HG03342 (cell line): Measurements from ENCODE around the gene ATP1A2.
"Not testable (repeated sequence)": the region's sequence is repeated elsewhere in the genome, so short reads cannot be mapped to it uniquely, and the experiment has no call there.

Source experiments
- ATAC-seq: cut with Tn5 transposase; IDR thresholded peaks from one replicate; pipeline ENCODE4 v1.9.1; 2021; ENCODE audit warnings: mild to moderate bottlenecking, moderate library complexity; ENCODE audit not compliant: unreplicated experiment

ATP1A2 gene

GRCh38 chr1:160099716-160100375 lies 15.7 kb upstream of the ATP1A2 start:
- ATAC-seq, result no peak

DNA sequence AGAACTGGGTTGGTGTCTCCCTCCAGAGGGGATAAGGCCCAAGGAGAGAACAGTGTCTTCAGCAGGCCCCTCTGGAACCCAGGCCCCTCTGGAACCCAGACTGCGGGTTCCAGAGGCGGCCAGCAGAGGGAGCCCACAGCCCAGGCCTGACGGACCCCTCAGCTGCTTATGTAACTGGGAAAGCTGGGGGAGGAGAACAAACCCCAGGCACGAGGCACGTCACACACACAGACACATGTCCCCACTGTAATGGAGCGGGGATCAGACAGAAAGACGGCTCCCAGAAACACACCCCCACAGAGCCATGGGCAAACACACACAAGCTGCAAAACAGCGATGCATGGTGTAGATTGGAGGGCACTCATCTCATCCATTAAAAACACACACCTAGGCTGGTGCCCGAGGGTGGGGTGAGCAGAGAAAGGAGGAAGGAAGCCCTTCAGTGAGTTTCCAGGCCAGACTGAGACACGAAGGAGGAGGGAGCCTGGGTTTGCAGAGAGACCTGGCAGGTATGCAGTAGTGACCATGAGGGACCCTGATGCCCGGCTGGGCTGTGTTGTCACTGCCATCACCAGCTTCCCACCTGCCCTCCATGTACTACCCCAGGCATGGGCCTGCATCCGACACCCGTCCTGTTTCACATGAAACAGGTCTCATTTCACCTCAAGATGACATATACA lies 14.4 kb upstream of the ATP1A2 start:
- ATAC-seq, result no peak

DNA sequence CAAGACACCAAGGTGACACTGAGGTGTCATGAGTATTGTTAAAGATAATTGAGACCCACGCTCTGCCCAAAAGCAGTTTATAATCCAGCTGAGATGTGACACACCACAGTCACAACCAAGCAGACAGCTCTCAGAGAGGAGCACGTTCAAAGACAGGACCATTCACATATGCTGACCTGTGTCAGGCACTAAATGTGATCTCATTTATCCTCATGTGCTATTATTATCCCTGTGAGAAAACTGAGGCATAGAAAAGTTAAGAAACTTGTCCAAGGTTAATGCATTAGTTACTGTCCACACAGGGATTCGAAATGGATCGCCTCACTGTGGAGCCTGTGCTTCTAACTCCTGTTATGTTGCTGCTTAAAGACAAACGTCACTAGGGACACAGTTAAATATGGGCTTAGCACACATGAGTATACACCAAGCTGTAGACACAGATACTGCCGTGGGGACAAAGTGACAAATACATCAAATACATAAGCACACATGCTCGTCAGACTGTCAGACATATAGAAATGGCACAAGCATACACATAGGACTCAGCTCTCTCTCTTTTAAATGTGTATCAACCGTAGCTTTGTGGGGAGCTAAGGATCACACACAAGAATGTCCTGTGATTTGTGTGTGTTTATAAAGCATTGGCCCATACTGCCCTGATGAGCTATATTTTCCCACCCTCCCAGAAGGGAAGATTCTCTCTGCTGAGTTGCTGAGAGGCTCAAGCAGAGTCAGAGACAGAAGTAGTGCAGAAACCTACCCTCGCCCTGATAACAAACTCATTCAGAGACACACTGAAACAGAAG lies 13.6 kb upstream of the ATP1A2 start:
- ATAC-seq, result no peak

DNA sequence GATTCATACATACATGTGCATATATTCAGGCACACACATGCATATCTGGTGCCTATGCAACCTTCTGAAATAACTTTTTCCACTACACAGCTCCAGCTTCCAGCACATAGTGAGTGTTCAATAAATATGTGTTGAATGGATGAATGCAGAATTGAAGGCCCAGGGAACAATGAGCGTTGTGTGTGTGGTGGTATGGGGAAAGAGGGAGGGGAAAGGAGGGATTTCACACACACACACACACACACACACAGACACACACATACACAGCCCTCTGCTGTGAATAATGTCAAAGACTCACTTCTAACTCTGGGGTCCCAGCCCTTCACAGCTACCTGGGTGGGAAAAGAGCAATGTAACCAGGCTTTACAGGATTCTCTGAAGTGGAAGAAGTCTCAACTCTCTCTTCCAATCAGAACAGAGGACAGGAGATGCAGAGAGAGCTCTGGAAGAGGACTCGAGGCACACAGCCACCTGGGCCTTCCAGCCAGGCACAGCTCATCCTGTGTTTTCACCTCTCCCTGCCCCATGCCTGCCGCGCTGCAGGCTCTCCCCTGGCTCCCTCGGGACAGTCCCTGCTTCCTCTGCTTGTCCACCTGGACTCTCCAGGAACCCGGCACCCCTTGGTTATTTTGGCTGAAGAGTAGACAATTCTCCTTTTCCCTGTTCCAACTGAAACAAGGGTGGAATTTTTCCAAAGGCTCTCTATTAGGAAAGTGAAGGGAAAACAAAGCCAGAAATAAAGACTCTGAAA lies 11.7 kb upstream of the ATP1A2 start:
- no peak for ATAC-seq

DNA sequence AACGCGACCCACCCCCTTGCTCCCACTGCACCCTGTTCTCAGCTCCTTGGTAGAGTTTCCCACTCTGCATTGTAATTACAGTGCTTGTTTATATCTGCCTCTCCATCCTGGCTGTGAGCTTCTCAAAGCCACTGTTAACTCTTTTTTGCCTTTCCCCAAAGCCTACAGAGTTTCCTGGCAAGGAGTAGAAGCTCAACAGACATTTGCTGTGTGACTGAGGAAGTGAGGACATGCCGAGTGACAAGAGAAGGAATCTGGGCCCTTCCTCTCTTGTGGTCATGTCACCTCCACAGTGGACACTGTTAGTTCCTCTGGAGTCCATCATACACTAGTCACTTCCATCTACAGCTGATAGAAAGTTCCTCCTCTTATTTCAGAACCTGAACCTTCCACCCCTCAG lies 11.1 kb upstream of the ATP1A2 start:
- no peak for ATAC-seq

- no peak for ATAC-seq
Measured at GRCh38 chr1:160105155-160105554, 10.4 kb upstream of the ATP1A2 start.

GRCh38 chr1:160107512-160107911 lies 8.0 kb upstream of the ATP1A2 start:
- no peak for ATAC-seq

- no peak for ATAC-seq
Measured at GRCh38 chr1:160108888-160109662, 6.5 kb upstream of the ATP1A2 start.

- ATAC-seq, result no peak
Measured at GRCh38 chr1:160109686-160110085, 5.9 kb upstream of the ATP1A2 start.

GRCh38 chr1:160111462-160111861 lies 4.1 kb upstream of the ATP1A2 start:
- not testable (repeated sequence) for ATAC-seq

DNA sequence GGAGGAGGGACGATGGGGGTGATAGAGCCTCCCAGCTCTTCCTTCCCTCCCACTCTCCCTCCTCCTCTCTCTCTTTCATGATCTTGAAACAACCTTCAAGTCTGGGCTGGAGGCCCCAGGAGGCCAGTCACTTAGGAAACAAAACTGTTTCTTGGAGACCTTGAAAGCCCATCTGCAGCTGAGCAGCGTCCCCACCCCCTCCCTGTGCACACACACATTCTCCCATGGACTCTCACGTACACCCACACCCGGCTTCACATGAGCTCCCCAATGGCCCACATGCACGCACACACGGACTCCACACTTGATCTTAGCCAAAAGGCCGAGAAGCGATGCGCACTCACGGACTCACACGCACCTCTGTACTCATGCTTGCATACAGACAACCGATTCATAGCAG lies 3.2 kb upstream of the ATP1A2 start:
- ATAC-seq, result no peak

DNA sequence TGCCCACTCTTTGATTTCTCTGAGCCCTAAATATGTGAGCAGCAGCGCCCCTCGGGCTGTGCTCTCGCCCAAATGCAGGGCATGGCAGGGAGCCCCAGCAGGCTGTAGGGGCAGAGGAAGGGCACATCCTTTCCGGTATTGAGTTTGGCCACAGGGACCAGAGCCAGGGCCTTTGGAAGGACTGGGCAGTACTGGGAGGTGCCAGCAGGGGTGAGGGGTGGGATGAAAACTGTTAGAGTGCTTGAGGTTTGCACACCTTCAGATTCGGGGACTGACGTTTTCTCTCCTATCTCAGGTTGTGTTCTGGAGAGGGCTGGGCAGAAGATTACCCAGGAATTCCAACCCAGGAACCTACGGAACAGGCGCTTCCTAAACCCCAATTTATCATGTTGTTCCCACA lies 2.2 kb upstream of the ATP1A2 start:
- no peak for ATAC-seq

DNA sequence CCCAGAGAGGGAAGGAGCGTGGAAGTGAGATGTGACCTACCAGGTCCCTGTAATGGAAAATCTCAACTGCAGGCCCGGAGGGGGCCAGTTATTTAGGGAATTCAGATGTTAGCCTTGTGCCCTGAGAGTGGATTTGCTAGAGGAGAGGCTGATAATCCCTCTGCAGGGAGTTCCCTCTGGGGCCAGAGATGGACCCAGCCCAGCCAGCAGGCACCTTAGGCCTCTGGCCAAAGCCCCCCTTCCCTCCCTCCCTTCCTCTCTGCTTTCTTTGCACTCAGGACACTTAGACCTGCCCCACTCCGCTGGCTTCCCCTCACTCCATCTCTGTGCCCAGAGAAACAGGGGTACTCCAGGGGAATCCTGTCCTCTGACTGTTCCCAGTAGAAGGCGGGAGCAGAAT lies 1.5 kb upstream of the ATP1A2 start:
- no peak for ATAC-seq

GRCh38 chr1:160116283-160117147 lies 956 bp downstream of the ATP1A2 start:
- ATAC-seq, result no peak

DNA sequence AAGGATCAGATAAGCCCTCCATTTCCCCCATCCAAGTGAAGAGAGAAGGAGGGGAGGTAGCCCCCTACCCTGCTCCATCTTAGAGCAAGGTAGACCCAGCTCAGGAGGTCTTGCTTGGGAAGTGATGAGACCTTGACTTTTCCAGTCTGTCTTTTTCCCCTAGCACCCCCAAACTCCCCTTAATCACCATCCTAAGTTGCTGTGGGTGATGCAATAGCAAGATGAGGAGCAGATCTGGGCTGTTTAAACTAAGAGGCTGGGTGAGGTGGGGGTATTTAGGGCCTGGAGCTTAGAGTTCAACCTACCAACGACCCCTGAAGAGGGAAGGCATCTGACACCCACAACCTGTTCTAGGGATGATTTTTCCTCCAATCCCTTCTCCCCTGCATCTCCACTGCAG lies 1.7 kb downstream of the ATP1A2 start:
- ATAC-seq, result no peak

DNA sequence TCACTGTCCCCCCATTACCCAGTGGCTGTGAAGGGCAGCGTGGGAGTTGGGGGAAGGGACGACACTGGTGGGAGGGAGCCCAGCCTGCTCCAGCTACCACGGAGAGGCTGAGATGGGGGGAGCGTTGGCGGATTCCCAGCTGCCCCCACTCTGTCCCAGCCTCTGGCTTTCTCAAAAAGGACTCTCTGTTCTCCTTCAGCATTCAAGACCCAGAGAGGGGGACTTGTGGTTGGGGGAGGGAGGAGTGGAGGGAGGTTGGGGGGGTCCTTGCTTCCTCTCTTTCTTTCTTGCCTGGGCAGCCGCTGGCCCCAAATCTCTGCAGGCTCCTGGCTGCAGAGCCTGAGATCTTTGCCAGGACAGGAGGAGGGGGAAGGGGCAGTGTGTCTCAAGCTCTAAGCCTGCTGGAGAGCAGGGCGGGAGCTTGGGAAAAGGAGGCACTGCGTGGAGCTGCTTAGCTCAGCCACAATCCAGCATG lies 2.2 kb downstream of the ATP1A2 start:
- ATAC-seq, result no peak

DNA sequence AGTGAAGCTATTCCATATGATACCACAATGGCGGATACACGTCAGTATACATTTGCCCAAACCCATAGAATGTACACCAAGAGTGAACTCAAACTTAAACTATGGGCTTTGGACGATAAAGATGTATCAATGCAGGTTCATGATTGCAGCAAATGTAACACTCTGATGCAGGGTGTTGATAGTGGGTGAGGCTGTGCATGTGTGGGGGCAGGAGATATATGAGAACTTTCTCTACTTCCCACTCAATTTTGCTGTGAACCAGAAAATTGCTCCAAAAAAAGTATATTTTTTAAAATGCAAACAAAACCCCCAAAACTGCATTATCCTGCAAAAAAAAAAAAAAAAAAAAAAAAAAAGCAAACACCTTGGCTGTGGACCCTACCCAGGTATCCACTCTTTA lies 3.4 kb downstream of the ATP1A2 start:
- no peak for ATAC-seq

- ATAC-seq, result no peak
Measured at GRCh38 chr1:160120797-160121196, 5.2 kb downstream of the ATP1A2 start.

DNA sequence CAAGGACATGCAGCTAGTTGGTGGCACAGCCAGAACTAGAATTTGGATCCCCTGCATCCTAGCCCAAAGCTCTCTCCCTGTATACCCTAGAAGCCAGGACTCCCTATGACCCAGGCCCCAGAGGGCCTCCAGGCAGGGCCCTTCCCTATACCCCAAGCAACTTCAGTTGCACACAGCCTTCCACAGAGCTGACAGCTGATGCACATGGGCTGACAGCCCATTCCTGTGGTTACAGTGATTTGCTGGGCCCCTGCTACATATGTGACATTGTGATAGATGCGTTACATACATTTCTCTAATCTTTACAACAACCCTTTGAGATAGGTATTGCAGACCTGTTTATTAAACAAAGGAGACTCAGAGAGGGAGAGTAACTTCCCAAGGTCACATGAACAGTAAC lies 5.8 kb downstream of the ATP1A2 start:
- ATAC-seq, result no peak
